GM12872 (cell line): ENCODE results near the gene UBB.

Experiments
- CTCF ChIP-seq: IDR thresholded peaks from 3 replicates; pipeline ENCODE4 v1.5.1; 2011; ENCODE audit warnings: low read depth, mild to moderate bottlenecking, low read length, moderate library complexity; ENCODE audit not compliant: insufficient read depth

The UBB gene

GRCh38 chr17:16417896-16418684, 37.2 kb downstream of the UBB start:
- no peak for TF ChIP-seq CTCF

GRCh38 chr17:16418685-16419068, 37.8 kb downstream of the UBB start:
- TF ChIP-seq CTCF: no peak

- no peak for TF ChIP-seq CTCF
Observed at GRCh38 chr17:16419074-16419928, 38.4 kb downstream of the UBB start.

GRCh38 chr17:16419929-16420271, 39.0 kb downstream of the UBB start:
- TF ChIP-seq CTCF: no peak

- TF ChIP-seq CTCF: no peak
Observed at GRCh38 chr17:16422416-16422815, 41.5 kb downstream of the UBB start.

- no peak for TF ChIP-seq CTCF
Observed at GRCh38 chr17:16423226-16423872, 42.5 kb downstream of the UBB start.

- TF ChIP-seq CTCF: no peak
Observed at GRCh38 chr17:16425202-16425601, 44.3 kb downstream of the UBB start.
